Islet precursor cell (in vitro differentiated cells): ENCODE data around the gene TMEM203.
"Not testable (repeated sequence)": the region's sequence is repeated elsewhere in the genome, so short reads cannot be mapped to it uniquely, and the experiment has no call there.

Experiments used
- DNase-seq: peaks from one replicate; pipeline ENCODE4 v3.0.0-alpha.2; 2018

The TMEM203 gene, protein sequence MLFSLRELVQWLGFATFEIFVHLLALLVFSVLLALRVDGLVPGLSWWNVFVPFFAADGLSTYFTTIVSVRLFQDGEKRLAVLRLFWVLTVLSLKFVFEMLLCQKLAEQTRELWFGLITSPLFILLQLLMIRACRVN

GRCh38 chr9:137205126-137206069 lies at the start of gene TMEM203, which contains the start of gene NDOR1:
TMEM203 (minus strand) TSS chr9:137205648; CDS start chr9:137205414, 234 bp downstream.
NDOR1 (plus strand) TSS chr9:137205700; CDS start chr9:137205778, 78 bp downstream.
- DNase-seq, result peak; percentile 93

- DNase-seq, result peak; percentile 93
Observed at GRCh38 chr9:137254624-137255447, 49.4 kb upstream of the TMEM203 start, which contains the start of gene NELFB. NELFB (plus strand) TSS chr9:137255327.

GRCh38 chr9:137253717-137254623 lies 48.5 kb upstream of the TMEM203 start:
- no peak for DNase-seq

- DNase-seq, result peak; percentile 78
Observed at GRCh38 chr9:137252555-137253506, 47.4 kb upstream of the TMEM203 start.

- DNase-seq, result no peak
Observed at GRCh38 chr9:137251490-137252268, 46.2 kb upstream of the TMEM203 start.

DNA sequence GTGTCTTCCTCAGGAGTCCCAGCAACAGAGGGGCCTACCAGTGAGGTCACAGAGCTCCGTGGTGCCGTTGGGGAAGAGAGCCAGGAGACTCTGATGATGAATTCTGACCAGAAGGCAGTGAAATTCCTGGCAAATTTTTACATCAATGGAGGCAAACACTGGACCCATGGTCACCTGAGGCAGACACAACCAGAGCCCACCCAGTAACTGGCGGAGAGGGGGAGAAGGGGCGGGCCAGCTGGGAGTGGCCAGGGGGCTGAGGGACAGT lies 45.7 kb upstream of the TMEM203 start, which contains the start of gene STPG3:
Gene STPG3, plus strand, starts transcription at position 93 of the 268 bp plus-strand sequence. Its CDS starts 1 bp downstream, at position 94.
- no peak for DNase-seq

DNA sequence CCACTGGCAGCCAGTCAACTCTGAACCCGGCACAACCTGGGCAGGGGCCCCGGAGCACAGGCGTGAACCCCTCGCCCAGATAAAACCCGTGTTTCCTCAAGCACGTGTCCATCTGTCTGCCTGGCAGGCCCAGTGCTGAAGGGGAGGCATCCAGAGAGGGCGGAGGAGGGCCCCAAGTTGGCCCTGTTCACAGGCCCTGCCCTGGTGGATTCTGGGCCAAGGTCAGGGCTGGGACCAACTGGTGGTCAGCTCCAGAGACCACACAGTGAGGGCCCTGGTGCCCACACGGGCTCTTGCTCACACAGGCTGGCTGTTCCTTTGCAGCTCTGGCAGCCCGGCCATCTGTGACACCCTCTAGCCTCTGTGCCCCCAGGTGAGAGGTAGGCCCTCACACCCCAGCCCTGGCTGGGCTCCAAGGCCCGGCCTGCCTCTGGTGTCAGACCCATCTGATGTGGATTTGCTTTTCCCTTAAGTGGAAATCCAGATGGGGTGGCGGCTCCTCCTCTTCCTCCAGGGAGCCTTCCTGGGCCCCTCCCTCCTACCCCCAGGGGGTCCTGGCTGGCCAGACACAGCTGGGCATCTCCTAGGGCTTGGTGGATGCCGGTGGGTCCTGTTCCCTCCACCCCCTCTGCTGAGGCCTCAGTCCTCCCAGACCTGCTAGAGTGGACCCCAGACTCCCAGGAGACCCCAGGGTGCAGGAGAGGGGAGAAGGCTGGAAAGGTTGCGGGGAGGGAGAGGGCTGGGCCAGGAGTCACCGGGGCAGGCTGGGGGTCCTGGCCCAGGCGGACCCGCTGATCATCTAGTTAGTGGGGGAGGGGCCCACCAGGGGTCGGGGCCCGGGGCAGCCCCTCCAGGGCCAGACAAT lies 45.1 kb upstream of the TMEM203 start:
- DNase-seq, result no peak

GRCh38 chr9:137247916-137248175 lies 42.4 kb upstream of the TMEM203 start:
- no peak for DNase-seq

DNA sequence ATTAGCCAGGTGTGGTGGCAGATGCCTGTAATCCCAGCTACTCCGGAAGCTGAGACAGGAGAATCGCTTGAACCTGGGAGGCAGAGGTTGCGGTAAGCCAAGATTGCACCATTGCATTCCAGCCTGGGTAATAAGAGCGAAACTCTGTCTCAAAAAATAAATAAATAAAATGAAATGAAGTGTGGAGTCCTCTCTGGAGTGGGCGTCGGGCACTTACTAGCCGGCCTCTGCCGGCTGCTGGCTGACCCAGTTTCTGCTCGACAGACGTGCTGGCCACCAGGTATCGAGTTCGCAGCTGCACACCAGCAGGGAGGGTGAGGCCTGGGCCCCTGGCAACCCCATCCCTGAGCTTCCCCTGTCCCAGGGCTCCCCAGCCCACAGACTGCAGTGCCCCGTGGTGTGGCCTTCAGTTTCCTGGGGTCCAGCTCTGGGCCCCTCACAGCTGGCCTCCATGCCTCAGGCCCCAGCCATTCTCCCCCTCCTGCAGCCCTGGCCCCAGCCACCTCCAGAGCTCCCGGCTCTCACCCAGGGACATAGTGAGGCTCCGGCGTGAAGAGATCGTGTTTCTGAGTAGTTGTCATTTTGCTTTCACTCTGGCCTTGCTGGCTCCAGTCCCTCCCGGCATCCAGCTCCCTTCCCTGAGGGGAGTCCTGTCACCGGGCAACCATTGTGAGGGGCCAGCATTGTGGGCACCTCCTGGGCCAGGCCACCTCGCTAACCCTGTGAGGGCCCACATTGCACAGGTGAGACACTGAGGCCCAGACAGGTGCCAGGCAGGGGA lies 41.9 kb upstream of the TMEM203 start:
- DNase-seq, result no peak

DNA sequence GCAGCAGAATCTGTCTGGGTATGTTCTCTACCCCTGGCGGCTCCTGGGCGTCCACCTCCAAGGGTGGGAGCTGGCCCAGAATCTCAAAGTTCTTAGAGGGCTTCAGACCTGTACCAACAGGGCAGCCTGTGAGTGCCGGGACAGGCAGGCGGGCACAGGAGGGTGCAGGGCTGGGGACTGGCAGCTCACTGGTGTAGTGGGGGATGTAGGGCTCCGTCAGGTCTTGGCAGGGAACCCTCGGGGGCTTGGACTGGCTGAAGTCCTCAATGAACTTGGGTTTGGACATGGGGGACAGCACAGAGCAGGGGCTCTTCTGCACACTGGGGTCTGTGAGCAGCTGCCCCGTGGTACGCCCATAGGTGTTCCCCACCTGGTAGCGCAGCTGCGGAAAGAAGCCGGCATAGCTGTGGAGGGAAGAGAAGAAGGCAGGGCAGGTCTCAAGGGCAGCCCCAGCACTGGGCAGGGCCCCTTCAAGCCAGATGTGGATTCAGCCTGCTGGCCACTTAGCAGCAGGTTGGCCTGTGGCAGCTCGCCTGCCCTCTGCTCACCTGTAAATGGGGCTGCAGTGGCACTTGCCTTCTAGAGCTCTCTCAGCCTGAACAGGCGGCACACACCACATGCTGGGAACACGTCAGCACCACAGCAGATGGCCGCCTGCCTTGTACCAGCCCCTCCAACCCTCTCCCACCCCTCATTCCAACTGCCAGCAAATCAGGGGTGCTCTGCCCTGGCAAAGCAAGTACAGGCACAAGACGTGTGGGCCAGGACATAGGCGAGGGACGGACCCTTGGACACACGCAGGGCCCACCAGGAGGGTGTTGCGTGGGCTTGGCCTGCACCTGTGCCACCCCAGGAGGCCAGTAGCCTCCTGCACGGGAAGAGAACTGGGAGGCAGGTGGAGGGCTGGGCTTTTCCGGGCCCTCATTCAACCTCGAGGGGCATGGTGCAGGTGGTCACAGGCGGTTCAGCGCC lies 40.3 kb upstream of the TMEM203 start:
- no peak for DNase-seq

GRCh38 chr9:137244486-137245449 lies 39.3 kb upstream of the TMEM203 start:
- DNase-seq, result no peak

- no peak for DNase-seq
Observed at GRCh38 chr9:137243626-137244485, 38.4 kb upstream of the TMEM203 start.

GRCh38 chr9:137243266-137243625 lies 37.8 kb upstream of the TMEM203 start:
- DNase-seq, result not testable (repeated sequence)

GRCh38 chr9:137242269-137243203 lies 37.1 kb upstream of the TMEM203 start:
- DNase-seq, result no peak
